SK-MEL-5 (cell line): ENCODE results near the gene SHISA9. TPM values are rescaled to one million over a fixed set of nuclear protein-coding genes. Genes with fewer than 3 reads are reported as not detected.

Source experiments
- DNase-seq: peaks from one replicate; pipeline ENCODE4 v3.0.0-alpha.2; 2016; ENCODE audit warnings: low read depth, low spot score
- in situ Hi-C: cut with HindIII; loops from 2 replicates; pipeline ENCODE4 v1.10.0; 2016; ENCODE audit warnings: low sequenced_read_pairs, high pct_unique_total_duplicates, low pct_unique_long_range_greater_than_20kb
- total RNA-seq: library from RNA; depleted of rRNA; stranded (reverse); fragments of >200 nt; shearing (Covaris generic); gene quantifications from 2 replicates; pipeline ENCODE4 v1.2.3, GENCODE V29; 2014

The SHISA9 gene
- total RNA-seq, 1 experiment from 2014 or later, result 0.37 TPM

DNA sequence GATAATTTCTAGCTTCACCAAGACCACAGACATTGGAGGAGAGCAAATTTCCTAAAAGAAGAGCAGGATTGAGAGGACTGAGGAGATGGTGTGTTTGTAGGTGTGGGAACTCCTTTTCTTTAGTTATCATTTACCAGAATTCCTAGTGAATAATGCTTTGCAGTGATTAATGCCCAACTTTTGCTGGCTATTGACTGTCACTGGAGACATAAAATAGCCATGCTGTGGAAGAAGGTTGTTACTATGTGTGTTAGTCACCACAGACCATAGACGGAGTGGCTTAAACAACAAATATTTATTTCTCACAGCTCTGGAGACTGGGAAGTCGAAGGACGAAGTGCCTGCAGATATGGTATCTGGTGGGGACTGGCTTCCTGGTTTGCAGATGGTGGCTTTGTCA is 179.1 kb downstream of the SHISA9 start:
- DNase-seq, result no peak
- in situ Hi-C loops, result no loop called here

DNA sequence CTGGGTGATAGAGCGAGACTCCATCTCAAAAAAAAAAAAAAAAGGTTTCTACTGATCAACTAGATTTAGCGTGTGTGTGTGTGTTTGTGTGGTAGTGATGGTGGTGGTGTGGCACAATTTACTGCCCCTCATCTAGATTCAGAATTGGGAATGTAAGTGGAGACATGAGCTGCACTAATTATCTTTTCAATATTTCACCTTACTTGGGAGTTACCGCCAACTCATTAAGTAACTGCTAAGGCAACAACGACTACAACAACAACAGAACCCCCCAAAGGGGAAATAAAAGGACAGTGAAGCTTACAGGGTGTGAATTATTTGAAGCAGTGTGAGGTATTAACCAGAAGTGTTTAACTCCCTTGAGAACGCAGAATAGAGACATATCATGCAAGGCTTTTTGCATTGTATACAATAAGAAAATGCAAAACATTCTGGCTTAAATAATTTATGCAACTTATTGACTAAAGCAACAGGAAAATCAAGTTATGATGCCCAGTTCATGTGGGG is 180.5 kb downstream of the SHISA9 start:
- in situ Hi-C loops, result no loop called here
- no peak for DNase-seq

DNA sequence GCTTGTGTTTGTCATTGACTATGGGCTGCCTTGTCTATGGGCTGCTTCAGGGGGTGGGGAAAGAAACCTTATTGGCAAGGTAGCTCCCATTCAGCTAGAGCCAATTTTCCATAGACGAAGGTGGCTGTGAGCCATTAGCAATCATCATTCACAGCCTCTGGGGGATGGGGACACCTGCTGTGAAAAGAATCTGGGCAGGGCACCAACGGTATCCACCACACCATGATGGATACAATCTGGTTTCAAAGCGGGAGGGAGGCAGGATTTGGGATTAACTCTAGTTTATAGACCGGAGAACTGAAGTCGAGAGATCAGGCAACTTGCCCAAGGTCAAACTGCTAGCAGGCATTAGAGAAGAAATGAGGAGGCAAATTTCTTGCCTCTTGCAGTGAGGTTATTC is 182.3 kb downstream of the SHISA9 start:
- no peak for DNase-seq
- in situ Hi-C loops, result no loop called here

DNA sequence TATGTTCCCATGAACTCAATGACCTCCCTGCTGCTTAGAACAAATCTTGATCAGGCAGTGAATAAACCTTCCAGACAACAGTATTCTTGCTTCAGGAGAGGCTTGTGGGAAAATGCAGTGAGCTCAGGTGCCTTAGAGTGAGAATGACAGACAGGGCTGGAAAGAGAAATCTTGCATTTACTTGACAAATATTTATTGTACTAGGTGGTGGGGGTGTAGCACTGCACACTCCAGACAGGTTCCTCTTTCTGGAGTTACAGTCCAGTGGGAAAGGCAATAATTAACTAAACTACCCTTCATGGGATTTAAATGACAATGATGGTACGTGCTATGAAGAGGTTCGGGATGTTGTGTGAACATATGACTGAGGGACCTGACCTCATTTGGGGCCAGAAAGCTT is 182.9 kb downstream of the SHISA9 start:
- in situ Hi-C loops, result no loop called here
- no peak for DNase-seq

DNA sequence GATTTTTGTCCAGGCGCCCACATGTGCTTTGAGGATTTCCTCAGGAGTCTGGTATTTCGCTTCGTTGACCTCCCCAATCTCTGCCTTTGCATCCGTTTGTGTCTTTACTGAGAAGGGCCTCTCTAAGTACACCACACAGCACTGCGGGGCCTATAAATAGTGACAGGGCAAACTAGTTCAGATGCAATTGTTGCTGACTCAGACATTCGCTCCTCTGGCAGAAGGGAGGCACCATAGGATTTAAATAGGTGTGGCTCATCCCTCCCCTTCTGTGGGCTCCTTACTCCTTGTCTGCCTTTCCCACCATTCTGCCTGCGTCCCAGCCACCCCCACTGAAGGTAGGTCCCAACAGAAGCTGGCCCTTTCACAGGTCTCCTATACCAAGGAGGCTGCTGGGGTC is 192.3 kb downstream of the SHISA9 start:
- in situ Hi-C loops, result no loop called here
- DNase-seq, result no peak

DNA sequence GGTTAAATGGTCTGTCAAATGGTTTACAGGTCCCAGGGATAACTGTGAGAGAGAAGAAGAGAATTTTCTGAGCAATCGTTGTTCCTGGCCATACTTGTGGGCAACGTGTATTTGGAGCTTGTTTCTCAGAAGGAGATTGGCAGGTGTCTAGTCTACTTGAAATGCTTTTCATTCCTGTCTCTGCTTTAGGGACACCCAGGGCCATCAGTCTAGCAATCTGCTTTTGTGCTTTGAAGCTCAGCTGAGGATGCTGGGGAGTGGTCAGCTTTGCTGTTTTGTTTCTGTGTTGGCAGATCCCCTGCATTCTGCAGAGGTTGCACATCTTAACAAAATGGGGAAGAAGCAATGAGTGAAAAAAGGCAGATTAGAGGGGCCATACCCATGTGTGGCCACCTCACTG is 193.7 kb downstream of the SHISA9 start:
- in situ Hi-C loops, result no loop called here
- DNase-seq, result no peak

DNA sequence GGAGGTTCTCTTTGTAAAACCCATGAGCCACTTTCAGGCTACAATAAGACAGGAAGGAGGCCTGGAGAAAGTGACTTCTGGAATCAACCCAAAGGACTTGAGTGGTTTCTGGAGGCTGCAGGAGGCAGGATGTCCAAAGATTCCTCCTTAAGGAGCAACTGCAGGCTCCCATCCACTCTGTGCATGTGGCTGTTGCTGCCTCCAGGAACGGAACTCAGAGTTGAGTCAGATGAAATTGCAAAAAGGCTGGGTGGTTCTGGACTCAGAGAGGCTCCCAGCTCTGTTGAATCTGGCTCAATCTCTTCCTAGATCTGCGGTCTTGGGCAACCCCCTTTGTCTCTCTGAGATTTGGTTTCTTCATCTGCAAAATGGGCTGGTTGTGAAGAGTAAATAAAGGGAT is 197.1 kb downstream of the SHISA9 start:
- in situ Hi-C loops, result no loop called here
- no peak for DNase-seq

DNA sequence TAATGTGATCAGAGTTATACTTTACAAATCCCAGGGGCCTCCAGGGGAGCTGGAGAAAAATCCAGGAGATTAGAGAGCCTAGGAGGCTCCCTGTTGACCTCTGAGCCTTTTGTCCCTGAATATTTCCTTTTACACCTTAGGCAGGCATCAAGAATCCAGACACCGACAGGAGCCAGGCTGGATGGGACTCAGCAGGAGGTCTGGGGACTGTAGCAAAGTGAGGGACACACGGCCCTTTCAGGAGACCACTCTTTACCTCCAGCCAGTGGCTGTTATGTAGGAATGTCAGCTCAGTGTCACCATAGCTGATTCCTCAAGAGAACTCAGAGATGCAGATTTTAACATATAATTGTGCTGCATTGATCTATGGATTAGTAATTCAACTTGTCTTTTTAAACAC is 198.4 kb downstream of the SHISA9 start:
- DNase-seq, result no peak
- in situ Hi-C loops, result no loop called here

DNA sequence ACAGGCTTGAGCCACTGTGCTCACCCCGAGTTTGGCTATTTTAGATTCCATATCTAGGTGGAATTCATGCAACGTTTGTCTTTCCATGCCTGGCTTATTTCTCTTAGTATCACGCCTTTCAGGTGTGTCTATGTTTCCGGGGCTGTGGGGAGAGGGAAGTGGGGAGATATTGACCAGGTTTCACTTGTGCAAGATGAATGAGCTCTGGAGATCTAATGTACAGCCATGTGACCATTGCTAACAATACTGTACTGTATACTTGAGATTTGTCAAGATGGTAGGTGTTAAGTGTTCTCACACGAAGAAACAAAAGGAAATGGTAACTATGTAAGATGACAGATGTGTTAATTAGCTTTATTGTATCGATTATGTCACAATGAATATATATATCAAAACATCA is 199.6 kb downstream of the SHISA9 start:
- in situ Hi-C loops, result no loop called here
- DNase-seq, result no peak

DNA sequence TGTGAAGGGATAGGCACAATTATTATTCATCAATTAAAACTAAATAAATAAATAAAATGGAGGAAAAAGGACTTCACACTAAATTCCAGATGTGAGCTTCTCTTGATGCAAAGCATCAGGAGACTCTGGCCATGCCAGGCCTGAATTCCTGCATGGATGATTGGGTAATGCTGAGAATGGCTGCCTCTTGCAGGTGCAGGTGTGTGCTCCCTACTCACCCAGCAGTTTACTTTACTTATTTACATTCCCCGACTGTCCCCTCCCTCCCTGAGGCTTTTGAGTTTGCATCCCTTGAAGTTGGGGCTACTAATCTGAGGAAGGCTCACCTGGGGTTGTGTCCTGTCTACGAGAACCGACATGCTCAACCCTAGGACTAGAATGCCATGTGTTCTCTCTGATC is 200.4 kb downstream of the SHISA9 start:
- in situ Hi-C loops, result no loop called here
- DNase-seq, result no peak

DNA sequence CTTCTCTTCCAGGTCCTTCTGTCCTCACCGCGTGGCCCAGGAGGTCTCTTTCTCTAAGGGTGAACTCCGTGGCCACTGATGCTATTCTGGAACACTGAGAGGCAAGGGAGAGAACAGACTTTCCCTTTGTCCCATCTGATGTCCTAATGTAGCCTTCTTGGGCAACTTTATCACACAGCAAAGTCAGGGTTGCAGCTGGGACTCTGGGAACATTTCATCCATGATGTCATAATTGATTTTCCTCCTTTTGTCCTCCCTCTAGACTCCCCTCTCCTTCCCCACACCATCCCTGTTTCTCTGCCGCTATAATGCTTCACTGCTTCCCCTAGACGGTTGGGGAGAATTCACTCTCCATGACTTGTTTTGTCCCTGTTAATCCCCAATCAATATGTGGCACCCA is 201.0 kb downstream of the SHISA9 start:
- in situ Hi-C loops, result no loop called here
- no peak for DNase-seq

DNA sequence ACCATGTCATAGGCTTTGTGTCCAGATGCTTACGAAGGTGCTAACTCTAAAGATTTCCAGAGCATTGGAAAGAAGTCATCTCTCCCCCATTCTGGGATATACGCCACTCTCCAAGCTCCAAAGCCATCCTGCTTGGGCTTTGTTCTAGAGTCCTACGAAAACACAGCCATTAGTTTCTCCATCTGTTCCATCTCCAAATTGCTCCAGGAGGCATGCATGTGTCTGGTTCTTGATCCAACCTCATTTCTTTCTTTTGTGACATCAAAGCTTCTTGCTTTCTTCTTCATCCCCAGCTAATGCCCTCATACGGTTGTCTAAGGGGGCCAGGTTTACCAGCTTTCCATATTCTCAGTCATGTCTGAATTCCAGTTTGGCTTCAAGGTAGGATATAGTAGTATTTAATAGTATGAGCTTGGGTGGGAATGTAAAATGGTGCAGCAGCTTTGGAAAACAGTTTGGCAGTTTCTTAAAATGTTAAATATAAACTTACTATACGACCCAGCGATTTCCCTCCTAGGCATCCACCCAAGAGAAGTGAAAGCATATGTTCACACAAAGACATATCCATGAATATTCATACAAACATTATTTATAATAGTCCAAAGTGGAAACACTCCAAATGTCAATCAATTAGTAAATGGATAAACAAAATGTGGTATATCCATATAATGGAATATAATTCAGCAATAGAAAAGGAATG is 202.6 kb downstream of the SHISA9 start:
- in situ Hi-C loops, result no loop called here
- no peak for DNase-seq

DNA sequence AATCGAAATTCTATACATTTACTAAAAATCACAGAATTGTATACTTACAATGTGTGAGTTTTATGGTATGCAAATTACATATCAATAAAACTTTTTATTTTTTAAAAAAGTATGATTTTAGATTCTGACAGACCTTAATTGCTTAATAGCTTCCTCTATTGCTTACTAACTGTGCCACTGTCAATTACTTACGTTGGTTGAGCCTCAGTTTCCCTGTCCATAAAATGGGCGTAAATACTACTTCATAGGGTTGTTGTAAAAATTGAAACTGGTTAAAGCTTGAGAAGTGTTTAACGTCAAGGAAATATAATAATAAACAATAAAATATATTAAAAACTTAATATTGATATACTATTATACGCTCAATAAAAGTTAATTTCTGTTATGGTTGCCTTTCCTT is 203.4 kb downstream of the SHISA9 start:
- in situ Hi-C loops, result no loop called here
- no peak for DNase-seq

DNA sequence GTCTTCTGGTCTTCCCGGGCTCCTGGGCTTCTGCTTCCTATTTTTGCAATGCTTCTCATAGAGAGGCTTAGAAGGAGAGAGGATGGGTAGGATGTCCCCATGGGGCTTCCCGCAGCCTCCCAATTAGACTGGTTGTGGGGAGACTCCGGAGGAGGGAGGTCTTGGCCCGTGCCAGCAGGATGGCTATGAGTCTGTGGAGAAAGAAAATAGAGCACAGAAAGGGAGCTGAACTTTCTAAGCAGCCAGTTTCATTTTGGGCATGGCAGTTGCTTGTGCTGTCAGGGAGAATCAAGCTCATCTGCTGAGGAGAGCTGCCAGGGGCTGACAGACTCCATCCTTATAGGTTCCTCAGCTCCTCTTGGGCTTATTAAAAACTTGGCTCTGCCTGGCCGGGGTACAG is 204.0 kb downstream of the SHISA9 start:
- DNase-seq, result no peak
- in situ Hi-C loops, result no loop called here

DNA sequence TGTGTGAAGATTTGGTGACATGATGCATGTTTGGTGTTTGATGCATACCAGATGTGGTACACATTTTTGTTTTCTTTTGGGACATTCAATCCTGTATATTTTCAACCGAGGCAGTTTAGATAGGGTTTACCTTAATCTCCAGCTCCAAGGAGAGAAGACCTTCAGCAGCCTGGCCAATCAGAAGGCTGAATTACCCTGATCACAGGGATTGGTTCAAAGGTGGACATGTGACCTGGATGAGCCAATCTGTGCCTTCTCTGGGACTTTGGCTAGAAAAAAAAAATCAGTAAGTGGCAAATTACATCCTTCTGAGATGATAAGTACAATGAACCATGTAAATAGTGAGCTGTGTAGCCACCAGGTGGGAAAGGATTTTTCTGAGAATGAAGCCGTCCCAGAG is 205.1 kb downstream of the SHISA9 start:
- no peak for DNase-seq

DNA sequence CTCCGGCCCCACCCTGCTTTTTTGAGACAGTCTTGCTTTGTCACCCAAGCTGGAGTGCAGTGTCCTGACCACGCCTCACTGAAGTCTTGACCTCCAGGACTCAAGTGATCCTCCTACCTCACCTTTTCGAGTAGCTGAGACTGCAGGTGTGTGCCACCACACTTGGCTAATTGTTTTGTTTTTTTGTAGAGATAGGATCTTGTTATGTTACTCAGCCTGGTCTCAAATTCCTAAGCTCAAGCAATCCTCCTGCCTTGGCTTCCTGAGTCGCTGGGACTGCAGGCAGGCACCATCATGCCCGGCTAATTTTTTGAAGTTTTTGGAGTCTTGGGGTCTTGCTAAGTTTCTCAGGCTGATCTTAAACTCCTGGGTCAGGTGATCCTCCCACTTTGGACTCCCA is 206.7 kb downstream of the SHISA9 start:
- in situ Hi-C loops, result no loop called here

More for the DNA sequence above, 205.1 kb downstream of the SHISA9 start:
- in situ Hi-C loops, result no loop called here

DNA sequence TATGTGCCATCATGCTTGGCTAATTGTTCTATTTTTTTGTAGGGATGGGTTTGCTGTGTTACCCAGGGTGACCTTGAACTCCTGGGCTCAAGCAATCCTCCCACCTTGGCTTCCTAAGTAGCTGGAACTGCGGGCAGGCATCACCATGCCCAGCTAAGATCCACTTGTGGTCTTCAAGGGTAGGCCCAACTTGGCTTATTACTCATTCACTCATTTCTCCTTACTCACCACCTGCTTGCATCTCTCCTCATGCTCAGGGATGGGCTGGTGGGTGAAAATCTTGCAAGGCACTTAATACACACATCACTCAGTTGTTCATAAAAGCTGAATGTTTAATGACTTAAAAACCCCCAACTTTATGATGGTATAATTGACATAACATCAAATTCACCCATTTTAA is 207.8 kb downstream of the SHISA9 start:
- no peak for DNase-seq
- in situ Hi-C loops, result no loop called here

More for the DNA sequence above, 206.7 kb downstream of the SHISA9 start:
- DNase-seq, result no peak

DNA sequence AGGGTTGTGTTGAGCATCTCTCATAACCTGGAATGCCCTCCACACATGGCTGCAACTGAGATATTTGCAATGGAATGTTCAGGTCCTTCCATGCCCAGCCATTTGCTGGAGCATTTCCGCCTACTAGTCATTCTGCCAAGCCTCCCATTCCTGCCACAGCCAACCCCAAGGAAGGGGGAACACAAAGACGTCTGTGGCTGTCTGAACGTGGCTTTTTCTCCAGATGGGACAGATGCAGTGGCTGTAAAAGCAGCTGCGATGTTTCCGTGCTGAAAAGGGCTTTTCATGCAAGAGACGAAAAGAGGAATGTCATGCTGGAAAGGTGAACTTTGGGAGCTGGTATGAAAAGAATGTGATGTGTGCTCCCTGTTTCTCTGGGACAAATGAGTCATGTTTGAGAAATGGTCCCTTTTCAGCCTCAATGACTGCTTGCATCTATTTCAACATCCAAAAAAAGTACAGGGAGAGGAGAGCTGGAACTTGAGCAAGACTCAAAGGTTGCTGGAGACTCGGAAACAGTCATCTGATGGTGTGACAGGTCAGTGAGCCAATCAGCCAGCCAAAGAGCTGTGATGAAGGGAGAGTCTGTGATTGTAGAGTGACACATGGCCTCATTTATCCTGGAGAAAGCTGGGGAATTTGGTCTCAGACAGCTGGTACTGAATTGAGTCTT is 208.9 kb downstream of the SHISA9 start:
- in situ Hi-C loops, result no loop called here
- peak; percentile 97 for DNase-seq

DNA sequence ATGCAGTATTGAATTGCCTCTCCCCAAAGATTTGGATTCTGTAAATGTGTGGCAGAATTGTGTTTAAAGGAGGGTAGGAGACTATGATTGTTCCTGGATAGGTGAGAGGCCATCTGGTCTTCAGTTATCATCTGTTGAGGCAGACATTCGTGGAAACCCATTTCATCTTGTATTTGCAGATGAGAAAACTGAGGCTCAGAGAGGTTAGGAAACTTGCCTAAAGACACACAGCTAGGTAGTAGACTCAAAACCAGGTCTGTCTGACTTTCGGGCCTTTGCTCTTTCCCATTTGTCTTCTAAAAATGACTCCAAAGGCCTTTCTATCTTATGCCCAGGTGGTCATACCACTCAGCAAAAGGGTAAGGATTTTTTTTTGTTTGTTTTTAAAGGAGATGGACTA is 210.3 kb downstream of the SHISA9 start:
- no peak for DNase-seq
- in situ Hi-C loops, result no loop called here
